ENCODE results near the gene CAPN10. TPM values are rescaled to one million over a fixed set of nuclear protein-coding genes. Genes with fewer than 3 reads are reported as not detected.
A peak's percentile ranks its signal among the peaks of the same experiment; 100 is the strongest.
"Not testable (repeated sequence)": the region's sequence is repeated elsewhere in the genome, so short reads cannot be mapped to it uniquely, and the experiment has no call there.

Gene CAPN10
- total RNA-seq, 1 experiment from 2014 or later, result 15.4 TPM

DNA sequence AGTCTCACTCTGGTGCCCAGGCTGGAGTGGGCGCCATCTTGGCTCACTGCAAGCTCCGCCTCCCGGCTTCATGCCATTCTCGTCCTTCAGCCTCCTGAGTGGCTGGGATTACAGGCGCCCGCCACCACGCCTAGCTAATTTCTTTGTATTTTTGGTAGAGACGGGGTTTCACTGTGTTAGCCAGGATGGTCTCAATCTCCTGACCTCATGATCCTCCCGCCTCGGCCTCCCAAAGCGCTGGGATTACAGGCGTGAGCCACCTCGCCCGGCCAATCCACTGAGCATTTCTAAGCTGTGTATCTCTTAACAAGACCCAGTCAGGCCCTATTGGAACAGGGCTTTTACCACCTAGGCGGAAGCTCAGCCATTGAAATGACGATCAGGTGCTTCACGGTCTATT is 23.3 kb upstream of the CAPN10 start:
- not testable (repeated sequence) for DNase-seq (ENCODE audit: low spot score)

DNA sequence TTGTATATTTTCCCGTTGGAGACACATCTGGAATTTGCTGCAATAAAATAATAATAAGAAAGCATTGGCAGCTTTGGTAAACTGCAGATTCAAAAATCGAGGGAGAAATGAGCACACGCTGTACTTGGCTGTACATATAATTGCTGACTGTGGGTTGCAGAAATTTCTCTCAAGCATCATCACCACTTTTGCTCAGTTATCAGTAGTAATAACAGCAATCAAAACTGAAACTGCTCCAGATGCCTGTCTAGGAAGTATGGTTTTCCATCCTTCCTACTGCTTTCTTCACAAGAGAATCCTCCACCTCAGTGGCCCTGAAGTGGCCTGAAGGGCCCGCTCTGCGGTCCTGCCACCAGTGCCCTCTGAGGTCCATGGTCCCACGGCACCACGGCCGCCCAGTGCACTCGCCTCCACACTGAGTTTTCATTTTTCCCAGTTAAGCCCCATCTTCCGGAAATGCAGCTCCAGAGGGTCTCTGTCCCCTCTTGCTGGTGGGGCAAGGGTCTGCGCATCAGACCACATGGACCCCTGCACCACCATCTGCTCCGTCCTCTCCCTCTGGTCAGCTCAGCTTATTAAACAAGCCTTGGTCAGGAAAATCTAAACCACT is 22.5 kb upstream of the CAPN10 start:
- no peak for DNase-seq (ENCODE audit: low spot score)

DNA sequence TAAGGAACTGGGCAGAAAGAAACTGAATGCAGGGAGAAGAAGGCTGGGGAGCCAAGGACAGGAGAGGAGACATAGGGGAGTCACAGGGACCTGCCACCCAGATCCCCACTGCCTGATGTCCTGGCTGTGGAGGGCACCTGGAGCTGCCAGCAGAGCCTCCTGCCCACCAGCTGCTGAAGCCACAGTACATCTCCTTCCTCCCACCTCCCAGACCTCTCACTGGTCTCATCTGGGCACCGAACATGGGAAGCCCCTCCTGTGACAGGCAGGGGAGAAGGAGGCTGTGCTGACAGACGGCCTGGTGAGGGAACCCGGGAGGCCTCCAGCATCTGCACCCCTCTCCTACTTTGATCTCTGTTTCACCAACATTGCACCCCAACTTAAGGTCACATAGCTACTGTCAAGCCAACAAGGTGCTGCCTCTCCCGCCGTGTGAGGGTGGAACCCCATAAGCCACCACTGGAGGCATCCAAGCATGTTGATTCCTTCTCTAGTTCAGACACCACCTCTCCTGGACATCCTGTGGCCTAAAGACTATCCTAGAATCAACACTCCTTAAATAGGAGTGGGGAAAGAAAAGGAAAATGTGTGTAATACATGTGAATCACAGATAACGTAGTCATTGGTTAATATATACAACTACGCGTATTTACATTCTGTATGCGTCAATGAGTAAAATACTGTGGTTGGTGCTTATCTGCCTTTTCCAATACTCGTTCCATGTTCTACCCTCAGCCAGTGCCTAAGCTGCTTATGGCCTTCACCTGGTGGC is 21.8 kb upstream of the CAPN10 start:
- DNase-seq (ENCODE audit: low spot score), result no peak

DNA sequence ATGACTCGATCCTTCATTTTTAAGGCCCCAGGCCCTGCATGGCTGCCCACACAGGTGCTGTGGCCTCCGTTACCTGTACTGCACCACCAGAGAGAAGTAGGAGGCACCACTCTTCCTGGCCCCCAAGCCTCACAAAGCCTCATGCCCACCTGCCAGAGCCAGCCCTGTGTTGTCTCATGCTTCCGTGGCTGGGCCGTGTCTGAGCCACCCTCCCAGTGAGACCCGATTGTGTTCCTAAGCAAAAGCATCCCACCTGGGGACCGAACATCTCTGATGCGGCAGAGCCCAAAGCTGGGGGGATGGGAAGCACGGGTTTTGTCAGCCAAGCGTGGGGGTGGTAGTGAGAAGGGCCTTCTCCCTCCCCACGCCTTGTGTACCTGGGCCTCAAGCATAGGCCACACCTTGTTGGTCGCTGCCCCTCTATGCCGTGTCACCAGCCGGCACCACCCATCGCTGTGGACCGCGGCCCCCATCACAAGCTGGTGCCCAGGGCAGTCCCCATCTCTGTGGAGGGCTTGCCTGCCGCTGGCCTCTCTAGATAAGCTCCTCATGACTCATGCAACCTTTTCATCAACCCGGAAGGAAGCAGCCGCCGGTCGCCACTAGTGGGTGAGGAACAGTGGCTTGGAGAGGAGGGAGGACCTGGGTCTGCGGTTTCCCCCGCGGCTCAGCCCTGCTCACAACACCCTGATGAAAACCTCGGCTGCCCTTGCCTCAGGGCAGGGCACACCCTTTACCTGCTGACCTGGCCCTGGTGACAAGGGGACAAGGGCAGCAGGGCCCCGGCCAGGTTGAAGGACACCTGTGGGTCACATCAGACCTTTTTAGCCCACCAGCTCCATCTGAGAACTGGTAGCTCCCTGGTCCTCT is 21.0 kb upstream of the CAPN10 start:
- DNase-seq (ENCODE audit: low spot score), result peak; percentile 96

DNA sequence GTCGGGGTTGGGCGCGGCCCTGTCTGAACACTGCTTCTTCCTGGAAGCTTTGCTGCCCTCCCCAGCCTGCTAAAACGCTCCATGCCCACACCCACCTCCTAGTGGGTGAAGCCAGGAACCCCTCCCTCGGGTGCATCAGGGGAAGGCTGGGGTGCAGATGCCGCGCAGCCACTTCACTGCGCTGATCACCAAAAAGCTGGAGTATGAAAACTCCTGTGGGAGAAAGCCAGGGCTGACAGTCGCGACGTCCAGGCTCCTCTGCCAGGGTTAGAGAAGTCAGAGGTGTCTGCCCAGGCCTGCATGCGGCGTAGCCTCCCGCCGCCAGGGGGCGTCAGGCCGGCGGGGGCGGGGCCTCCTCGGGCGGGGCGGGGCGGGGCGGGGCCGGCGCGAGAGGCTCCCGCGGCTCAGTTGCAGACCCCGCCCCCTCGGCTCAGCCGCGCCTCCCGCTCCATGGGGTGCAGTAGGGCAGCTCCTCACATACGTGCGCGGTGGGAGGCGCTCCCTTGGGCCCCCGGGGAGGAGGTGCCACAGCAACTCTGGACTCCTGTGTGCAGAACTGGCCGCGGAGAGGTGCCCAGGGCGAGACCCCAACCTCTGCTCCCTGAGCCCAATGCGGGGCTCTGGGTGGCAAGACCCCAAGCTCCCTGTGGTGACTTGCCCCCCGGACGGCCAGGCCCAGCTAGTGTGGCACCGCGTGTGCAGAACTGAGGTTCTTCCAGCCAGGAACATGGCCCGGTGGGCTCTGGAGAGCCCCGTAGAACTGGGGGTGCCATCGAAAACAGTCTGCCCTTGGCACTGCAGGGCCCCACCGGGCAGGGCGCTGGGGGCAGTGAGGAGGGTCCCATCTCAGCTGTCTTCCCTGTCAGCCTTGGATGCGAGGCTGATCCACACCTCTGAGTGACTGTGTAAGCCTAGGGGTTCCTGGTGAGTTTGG is 20.1 kb upstream of the CAPN10 start:
- peak; percentile 74 for DNase-seq (ENCODE audit: low spot score)

DNA sequence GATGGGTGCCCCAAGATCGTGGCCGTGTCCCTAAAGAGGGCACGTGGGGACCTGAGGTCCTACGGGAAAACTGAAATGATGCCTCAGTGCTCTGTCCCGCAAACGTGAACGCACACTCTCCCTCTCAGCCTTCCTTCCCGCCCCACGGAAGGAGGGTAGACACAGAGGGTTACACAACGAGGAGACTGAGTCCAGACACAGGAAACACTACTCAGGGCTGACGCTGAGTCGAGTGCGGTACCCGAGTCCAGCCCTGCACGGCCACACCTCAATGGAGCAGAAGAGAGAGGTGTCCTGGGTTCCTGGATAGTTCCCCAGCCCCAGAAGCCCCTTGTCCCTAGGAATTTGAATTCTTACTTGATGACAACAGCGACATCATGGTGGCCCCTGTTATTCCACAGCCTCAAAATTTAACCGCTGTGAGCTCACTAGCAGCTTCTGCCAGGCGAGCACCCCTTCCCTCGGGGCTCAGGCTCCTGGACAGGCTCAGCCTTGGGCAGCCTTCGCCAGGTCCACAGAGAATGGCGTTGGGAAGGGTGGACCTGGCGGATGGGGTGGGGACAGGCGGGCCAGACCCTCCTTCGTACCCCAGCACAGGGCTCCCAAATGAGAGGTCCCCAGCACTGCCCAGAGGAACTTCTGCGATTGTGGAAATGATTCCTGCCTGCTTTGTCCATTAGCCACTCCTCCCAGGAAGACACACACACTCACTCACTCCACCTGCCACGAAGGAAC is 19.2 kb upstream of the CAPN10 start:
- no peak for DNase-seq (ENCODE audit: low spot score)

DNA sequence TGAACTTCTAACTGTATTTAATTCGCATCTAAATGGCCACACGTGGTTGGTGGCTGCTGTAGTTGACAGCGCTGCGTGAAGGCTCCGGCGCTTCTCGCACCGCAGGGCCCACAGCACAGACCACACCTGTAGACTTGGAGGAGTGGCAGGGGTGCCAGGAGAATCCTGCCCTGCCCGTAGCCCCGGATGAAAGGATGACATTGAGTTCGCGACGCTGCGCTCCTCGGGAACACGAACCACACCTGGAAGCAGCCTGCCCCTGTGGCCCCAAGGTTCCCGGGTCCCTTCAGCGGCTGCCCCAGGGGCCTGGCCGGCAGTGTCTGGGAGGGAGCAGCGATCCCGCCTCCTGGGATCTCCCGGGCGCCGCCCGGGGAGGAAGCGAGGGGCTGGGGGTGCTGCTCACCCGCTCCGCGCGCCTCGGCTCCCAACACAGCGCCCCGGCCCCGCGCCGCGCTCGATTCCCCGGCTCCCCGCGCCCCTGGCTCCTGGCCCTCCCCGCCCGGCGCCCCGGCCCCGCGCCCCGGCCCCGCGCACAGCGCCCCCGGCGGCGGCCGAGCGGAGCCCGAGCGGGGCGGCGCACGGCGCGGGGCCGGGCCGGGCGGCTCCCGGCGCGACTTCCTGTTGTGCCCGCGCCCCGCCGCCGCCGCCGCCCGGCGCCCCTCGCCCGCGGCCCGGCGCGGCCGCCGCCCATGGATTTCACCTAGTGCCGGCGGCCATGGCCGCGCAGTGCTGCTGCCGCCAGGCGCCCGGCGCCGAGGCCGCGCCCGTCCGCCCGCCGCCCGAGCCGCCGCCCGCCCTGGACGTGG is 18.5 kb upstream of the CAPN10 start, which contains the start of gene RNPEPL1:
TSS of gene RNPEPL1 (plus strand) at position 613 of the 806 bp plus-strand sequence. CDS start at position 716, 103 bp downstream.
- no peak for DNase-seq (ENCODE audit: low spot score)

DNA sequence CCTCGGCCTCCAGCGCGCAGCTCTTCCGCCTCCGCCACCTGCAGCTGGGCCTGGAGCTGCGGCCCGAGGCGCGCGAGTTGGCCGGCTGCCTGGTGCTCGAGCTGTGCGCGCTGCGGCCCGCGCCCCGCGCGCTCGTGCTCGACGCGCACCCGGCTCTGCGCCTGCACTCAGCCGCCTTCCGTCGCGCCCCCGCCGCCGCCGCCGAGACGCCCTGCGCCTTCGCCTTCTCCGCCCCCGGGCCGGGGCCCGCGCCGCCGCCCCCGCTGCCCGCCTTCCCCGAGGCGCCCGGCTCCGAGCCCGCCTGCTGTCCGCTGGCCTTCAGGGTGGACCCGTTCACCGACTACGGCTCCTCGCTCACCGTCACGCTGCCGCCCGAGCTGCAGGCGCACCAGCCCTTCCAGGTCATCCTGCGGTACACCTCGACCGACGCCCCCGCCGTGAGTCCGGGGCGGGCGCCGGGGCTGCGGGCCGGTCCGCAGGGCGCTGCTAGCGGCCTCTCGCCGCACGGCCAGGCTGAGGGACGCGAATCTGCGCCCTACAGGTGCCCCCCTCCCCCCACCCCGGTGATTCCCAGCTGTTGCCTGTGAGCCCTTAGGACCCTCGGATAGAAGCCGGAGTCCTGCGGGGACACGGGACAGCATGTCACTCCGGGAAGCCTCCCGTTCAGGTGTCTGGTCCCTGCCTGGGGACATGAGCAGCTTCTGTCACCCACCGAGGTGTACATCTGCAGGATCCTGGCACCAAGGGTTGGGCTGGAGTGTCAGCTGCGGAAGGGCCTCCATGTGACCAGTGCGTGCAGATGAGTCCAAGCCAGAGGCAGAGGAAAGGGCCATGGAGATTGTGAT is 17.6 kb upstream of the CAPN10 start:
- DNase-seq (ENCODE audit: low spot score), result no peak

DNA sequence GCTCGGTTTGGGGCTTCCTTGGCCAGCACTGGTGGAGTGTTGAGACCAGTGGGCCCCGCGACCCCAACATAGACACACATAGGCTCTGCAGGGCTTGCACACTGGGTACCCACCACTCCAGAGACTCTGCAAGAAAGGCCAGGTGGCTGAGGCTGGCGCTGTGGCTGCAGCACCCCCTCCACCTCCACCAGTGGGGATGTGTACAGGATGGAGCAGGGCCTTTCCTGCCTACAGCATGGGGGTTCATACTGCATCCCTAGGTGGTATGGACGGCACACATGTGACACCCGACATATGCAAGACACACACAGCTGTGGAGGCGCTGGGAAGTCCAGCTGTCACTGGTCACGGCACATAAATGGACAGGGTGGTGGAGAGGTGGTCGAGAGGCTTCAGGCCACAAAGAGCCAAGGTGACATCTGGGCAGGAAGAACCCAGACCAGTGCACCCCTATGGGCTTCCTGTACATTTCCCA is 17.0 kb upstream of the CAPN10 start:
- DNase-seq (ENCODE audit: low spot score), result no peak

DNA sequence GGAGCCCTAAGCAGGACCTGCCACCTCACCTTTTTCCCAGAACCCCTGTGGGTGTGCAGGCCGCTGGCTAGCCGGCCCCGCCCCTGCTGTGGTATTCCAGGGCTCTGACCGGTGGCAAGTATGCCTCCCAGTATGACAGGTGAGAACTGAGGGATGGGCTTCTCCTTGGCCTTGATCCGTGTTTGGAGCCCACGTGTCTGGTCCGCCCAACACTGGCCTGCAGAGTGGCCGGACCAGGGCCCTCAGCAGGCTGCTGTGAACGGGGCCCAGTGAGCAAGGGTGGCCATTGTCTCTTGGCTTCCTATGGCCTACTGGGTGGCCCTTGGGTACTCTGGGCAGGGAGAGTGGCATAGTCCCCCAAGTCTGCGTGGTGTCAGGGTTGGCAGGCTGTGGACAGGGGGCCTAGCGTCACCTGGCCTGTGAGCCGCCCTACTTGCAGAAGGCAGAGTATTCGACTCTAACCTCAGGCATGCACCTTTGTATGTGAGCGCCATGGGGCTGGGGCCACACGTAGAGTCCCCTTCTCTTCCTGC is 16.5 kb upstream of the CAPN10 start:
- no peak for DNase-seq (ENCODE audit: low spot score)

DNA sequence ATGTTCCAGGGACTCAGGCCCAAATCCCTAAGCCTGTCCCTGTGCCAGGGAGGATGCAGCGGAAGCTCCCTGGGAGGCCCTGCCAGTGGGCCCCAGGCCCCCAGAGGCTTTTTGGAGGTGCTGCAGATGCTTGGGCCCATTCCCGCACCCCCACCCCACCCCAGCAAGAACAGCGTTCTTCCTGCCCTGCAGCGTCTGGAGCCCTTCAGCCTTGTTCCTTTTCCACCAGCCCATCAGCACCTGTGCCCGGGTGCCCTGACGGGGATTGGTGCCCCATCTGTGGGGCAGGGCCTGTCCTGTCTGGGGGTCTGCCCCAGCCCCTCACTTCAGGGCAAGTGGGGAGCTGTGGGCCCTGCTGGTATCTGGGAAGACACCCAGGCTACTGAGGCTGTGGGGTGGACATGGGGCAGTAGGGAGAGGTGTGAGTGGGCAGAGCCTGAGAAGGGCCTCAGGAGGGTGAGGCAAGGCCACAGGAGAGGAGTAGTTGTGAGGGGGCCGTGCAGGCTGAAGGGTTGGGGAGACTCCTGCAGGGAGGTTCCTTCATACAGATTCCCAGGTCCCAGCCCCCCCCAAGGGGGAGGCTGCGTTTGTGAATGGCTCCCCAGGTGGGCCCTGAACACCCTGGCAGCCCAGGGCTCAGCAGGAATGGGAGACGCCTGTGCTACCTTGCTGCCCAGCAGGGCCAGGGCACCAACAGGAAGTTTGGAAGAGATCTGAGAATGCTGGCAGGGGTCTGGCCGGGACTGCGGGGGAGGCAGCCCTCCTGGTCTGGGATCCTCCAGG is 15.8 kb upstream of the CAPN10 start:
- no peak for DNase-seq (ENCODE audit: low spot score)

DNA sequence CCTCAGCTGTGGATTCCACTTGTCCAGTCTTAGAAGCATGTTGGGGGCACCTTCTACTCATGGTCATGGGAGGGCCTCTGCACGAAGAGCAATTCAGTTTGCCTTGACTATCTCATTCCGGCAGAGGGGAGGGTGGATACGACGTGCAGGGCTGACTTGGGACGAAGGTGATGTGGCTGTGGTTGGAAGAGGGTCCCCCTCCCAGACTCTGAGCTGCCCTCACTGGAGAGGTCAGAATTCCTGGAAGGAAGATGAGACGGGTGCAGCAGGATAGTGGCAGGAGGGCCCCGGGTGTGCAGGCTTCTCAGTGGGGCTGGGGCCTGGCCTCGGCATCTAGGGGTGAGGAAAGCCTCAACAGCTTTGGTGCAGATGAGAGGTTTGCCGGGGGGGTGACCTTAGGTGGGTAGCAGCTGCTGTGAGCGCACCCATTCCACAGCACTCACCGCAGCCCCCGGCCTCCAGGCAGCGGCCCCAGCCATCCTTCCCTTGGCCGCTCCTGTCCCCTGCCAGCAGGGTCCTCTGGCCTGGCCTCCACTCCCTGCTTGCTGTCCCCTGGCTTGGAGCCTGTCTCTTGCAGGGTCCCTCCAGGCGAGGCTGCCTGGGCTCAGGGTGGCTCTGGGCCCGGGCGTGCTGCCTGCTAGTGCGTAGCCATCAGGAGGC is 15.1 kb upstream of the CAPN10 start:
- no peak for DNase-seq (ENCODE audit: low spot score)

DNA sequence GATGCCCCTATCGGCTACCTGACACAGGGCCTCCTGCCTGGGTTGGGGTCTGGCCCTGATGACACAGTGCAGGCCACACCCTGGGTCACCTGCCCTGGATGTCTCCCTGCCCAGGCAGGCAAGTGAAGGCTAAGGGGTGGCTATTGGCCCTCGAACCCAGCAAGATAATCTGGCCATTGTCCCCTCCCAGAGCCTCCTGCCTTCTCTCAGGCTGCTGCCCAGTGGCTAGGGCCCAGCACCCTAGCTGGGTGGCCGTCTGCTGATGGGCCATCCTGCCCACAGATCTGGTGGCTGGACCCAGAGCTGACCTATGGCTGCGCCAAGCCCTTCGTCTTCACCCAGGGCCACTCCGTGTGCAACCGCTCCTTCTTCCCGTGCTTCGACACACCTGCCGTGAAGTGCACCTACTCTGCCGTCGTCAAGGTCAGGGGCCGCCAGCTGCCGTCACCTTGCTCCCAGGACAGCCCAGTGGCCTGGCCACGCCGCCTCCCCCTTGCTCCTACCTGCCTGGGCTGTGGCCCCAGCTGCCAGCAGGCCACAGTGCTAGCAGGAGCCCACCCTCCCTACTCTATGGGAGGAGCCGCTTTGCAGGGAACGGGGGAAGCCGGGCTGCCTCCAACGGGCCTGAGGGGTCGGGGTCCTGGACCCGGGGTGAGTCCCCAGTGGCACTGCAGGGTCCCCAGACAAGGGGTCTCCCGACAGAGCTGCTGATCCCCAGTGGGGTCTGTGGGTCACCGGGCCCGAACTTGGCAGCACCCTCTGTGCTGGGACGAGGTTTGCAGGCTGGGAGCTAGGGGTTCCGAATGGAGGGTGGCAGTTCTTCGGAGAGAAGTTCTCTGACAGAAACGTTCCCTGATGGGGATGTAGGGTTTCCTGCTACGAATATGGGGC is 14.1 kb upstream of the CAPN10 start:
- no peak for DNase-seq (ENCODE audit: low spot score)

DNA sequence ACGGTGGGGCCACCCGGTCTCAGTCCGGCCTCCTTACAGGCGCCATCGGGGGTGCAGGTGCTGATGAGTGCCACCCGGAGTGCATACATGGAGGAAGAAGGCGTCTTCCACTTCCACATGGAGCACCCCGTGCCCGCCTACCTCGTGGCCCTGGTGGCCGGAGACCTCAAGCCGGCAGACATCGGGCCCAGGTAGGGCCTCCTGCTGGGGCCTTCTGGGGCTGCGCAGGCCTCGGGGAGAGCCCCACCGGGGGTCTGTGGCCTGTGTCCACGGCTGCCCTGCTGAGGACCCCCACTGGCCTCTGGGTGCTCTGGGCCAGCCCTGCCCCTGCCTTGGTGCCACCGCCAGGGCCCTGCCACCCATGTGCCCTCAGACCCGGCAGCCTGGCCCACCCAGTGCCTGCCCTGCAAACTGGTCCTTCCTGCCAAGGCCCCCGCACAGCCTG is 13.4 kb upstream of the CAPN10 start:
- DNase-seq (ENCODE audit: low spot score), result no peak

DNA sequence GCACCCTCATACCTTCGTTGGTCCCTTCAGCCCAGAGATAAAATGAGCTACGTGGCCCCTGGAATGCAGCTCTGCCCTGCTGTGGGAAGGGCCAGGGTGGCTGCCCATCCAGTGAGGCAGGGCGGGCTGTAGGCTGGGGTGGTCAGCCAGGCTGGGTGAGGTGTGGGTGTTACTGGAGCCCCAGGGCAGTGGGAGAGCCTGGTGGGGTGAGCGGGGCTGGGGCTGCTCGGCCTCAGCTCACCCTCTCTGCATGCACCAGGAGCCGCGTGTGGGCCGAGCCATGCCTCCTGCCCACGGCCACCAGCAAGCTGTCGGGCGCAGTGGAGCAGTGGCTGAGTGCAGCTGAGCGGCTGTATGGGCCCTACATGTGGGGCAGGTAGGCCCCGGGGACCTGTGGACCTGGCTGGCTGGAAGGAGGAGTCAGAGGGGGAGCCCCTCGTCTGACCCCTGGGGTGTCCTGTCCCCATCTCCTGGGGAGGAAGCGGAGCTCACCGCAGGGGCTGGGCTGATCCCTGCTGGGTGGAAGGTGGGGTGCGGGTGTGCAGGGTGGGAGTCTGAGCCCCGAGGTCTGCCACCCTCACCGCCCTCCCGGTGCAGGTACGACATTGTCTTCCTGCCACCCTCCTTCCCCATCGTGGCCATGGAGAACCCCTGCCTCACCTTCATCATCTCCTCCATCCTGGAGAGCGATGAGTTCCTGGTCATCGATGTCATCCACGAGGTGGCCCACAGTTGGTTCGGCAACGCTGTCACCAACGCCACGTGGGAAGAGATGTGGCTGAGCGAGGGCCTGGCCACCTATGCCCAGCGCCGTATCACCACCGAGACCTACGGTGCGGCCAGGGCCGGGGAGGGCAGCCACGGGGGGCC is 12.8 kb upstream of the CAPN10 start:
- DNase-seq (ENCODE audit: low spot score), result no peak
